Activated T-cell treated with anti-CD3 and anti-CD28 coated beads, Interleukin-2, amount 50 U/mL, for 4 hours (primary cell): Measurements from ENCODE around the gene FLAD1. TPM values are rescaled to one million over a fixed set of nuclear protein-coding genes. Genes with fewer than 3 reads are reported as not detected.

Experiments used
- ATAC-seq, 2 donors: fragments of 200-7000 bp; cut with Tn5 transposase; one replicate each; pipeline ENCODE4 v1.10.0; 2021
- DNase-seq: peaks from one replicate; pipeline ENCODE4 v3.0.0-alpha.2; 2020
- H3K27me3 Mint-ChIP-seq: one replicate; pipeline ENCODE4 v1.8.0; 2021; ENCODE audit warnings: low read depth, mixed read lengths
- H3K36me3 Mint-ChIP-seq: one replicate; pipeline ENCODE4 v1.8.0; 2022; ENCODE audit warnings: mixed read lengths; ENCODE audit not compliant: insufficient read depth
- H3K4me1 Mint-ChIP-seq: one replicate; pipeline ENCODE4 v1.8.0; 2021; ENCODE audit warnings: low read depth, mixed read lengths
- H3K4me3 Mint-ChIP-seq: one replicate; pipeline ENCODE4 v1.8.0; 2021; ENCODE audit warnings: mild to moderate bottlenecking, moderate library complexity, mixed read lengths
- H3K9me3 Mint-ChIP-seq: one replicate; pipeline ENCODE4 v1.8.0; 2021; ENCODE audit warnings: mixed read lengths
- total RNA-seq, 3 donors: library from RNA; stranded (reverse); gene quantifications; one replicate each; pipeline ENCODE4 v1.2.1, GENCODE V29; 2021

The FLAD1 gene
- total RNA-seq, 3 donors from 2014 or later, result 108 to 109 (median 108) TPM

DNA sequence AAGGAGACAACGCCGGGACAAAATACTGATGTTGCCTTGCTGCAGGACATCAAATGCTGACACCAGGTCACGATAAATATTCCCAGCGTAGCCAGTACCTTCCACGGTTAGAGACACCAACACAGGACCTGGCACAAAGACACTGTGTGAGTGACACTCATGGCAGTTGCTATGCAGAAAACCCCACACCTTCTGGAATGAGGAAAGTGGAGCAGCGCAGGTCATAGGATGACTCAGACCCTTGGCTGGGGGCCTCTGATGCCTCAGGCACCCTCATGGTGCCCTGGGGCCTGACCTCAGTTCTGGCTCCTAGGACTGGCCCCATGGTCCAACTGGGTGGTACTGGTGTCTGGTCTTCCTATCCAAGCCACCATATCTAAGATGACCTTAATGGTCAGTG is 43.4 kb downstream of the FLAD1 start:
- Mint-ChIP-seq H3K36me3 (no peaks in the 10 kb centered on the region), H3K4me3 (no peak overlapping the region), H3K4me1 (no peaks in the 10 kb centered on the region), H3K9me3 (no peaks in the 10 kb centered on the region), H3K27me3 (peaks cover 1% of the 10 kb centered on the region)
- ATAC-seq, result no peak
- DNase-seq, result no peak

DNA sequence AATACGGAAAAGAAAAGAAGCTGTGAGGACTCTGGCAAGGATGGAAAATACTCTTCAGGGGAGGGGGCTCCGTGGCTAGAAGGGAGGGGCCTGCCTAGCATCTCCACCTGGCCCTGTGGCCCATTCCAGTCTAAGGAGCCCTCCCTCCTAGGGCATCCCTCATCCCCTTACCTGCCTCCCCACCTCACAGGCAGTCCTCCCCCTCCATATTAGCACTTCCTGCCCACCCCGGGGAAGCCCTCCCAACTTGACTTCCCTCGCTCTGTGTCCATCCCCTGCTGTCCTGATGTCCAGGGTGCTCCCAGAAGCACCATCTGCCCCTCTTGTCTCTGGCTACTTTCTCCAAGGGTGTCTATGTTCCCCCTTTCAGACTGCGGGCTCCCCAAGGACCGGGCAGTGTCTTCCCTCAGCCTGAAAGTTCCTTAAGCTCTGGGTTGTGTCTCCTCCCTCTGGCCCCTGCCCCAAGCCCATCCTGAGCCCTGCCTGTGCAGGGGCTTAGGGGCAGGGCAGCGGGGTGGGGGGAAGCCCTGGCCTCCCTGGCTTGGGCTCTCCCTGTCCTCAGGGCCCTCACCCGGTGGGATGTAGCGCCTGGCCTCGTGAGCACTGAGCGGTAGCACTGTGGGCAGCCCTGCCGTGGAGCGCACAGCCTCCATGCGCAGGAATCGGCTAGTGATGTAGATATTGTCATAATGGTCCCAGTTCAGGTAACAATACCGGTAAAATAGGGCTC is 46.5 kb downstream of the FLAD1 start:
- Mint-ChIP-seq H3K27me3 (peaks cover 1% of the 10 kb centered on the region), H3K36me3 (no peaks in the 10 kb centered on the region), H3K4me3 (no peak overlapping the region), H3K4me1 (no peaks in the 10 kb centered on the region), H3K9me3 (no peaks in the 10 kb centered on the region)
- DNase-seq (no peak), ATAC-seq (no peak)

GRCh38 chr1:155030243-155030795 is 47.2 kb downstream of the FLAD1 start:
- H3K27me3 Mint-ChIP-seq, result peaks cover 1% of the 10 kb centered on the region
- no peaks in the 10 kb centered on the region for H3K4me1 Mint-ChIP-seq
- no peak for ATAC-seq
- DNase-seq, result no peak
- H3K9me3 Mint-ChIP-seq, result no peaks in the 10 kb centered on the region
- H3K36me3 Mint-ChIP-seq, result no peaks in the 10 kb centered on the region
- H3K4me3 Mint-ChIP-seq, result no peak overlapping the region

- no peaks in the 10 kb centered on the region for H3K36me3 Mint-ChIP-seq
- no peaks in the 10 kb centered on the region for H3K9me3 Mint-ChIP-seq
- peaks cover 1% of the 10 kb centered on the region for H3K27me3 Mint-ChIP-seq
- no peak overlapping the region for H3K4me3 Mint-ChIP-seq
- no peak for DNase-seq
- no peak for ATAC-seq
- no peaks in the 10 kb centered on the region for H3K4me1 Mint-ChIP-seq
Measured at GRCh38 chr1:155030899-155031298, 47.8 kb downstream of the FLAD1 start.

DNA sequence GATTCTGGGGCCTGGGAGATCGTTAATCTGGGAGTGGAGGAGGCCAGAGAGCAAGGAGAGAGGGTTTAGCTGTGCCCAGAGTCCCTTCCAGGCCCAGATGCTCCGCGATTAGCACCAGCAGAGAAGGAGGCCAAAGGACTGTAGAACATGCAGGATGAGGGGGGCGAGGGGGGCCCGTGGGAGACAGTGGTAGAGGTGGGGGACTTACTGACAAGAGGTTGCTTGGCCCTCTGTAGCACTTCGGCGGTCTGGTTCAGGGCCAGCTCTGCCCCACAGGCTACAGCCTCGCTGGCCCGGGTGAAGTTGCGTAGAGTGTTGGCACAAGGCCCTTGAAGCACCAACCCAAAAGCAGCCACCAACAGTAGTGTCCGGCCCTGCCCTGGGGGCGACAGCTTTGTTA is 49.7 kb downstream of the FLAD1 start:
- no peaks in the 10 kb centered on the region for H3K4me1 Mint-ChIP-seq
- H3K36me3 Mint-ChIP-seq, result no peaks in the 10 kb centered on the region
- ATAC-seq (no peak), DNase-seq (no peak)
- H3K27me3 Mint-ChIP-seq, result peaks cover 1% of the 10 kb centered on the region
- no peaks in the 10 kb centered on the region for H3K9me3 Mint-ChIP-seq
- H3K4me3 Mint-ChIP-seq, result no peak overlapping the region

DNA sequence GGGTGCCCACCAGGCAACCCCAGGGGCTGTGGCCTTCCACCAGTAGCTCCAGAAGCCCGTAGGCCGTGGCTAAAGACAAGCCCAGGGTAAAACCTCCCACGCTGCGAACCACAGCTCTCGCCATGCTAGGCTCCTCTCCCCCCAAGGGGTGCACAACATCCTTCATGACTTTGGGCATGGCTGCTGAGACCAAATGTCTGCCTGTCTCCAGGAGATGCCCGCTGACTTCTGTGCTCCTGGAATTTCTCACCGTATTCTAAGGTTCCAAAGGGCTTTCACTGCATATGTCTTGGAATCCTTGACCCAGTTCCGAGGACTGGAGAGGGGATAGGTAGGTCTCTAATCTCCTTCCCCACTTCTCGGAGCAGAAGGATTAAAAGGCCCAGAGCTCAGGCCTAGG is 50.4 kb downstream of the FLAD1 start, which contains the start of the genes DCST1 and DCST2:
Gene DCST1 (plus strand): TSS at position 301 of the 400 bp plus-strand sequence. CDS start 213 bp downstream, outside the sequence.
Gene DCST2 (minus strand): TSS at position 258 of the 400 bp plus-strand sequence. CDS start 80 bp downstream, at position 178.
- no peaks in the 10 kb centered on the region for H3K9me3 Mint-ChIP-seq
- no peak within 1 kb of the TSS for H3K4me3 Mint-ChIP-seq
- no peak for ATAC-seq
- DNase-seq, result no peak
- no peaks in the 10 kb centered on the region for H3K36me3 Mint-ChIP-seq
- H3K4me1 Mint-ChIP-seq, result no peaks in the 10 kb centered on the region
- peaks cover 2% of the 10 kb centered on the region for H3K27me3 Mint-ChIP-seq

DNA sequence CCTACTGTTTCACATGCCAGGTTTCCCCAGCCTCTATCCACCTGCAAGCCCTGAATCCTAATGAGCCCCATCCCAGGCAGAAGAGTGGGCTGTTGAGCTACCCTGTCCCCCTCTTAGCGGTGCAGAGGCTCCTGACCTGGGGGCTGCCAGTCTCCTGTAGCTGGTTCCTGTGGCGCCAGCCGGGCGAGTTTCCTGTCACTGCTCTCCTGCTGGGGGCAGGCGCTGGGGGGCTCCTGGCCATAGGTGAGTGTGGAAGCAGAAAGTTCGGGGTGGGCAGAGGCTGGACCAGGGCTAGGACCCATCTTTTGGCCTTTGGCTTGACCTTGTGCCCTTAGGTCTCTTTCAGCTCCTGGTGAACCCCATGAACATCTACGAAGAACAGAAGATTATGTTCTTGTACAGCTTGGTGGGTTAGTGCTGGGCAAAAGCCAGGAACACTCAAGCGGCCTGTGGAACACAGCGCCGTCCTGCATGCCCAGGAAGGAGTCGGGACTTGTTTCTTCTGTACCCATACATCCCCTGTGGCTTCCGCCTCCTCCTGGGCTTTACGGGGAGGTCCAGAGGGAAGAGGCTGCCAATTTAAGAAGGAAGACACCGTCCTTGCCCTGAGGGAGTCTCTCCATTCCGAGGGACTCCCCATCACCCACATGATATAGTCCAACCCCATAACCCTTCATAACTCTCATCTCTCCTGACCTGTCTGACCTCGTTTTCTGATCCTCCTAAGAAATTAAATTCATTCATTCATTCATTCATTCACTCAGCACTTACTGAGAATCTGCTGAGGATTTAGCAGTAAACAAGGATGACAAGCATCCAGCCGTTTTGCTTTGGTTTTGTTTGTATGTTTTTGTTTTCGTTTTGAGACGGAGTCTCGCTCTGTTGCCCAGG is 51.4 kb downstream of the FLAD1 start:
- no peak overlapping the region for H3K4me3 Mint-ChIP-seq
- no peaks in the 10 kb centered on the region for H3K9me3 Mint-ChIP-seq
- H3K27me3 Mint-ChIP-seq, result peaks cover 4% of the 10 kb centered on the region
- H3K4me1 Mint-ChIP-seq, result no peaks in the 10 kb centered on the region
- DNase-seq (no peak), ATAC-seq (no peak)
- H3K36me3 Mint-ChIP-seq, result no peaks in the 10 kb centered on the region

DNA sequence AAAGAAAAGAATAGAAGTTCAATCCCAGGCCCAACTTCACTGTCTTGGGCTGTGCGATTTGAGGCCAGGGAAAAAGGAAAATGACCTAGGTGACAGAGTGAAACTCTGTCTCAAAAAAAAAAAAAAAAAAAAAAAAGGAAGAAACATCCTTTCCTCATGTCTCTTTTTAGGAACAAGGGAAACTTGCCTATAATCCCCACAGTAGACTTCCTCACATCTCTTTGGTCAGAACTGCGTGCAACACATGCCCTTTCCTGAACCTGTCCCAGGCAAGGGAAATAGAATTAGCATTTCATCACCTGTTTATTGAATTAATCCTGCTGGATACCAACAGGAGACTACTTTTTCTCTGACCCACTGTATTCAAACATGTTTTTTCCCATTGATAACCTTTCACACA is 52.8 kb downstream of the FLAD1 start:
- no peak for ATAC-seq

GRCh38 chr1:155037043-155037442 is 53.9 kb downstream of the FLAD1 start:
- ATAC-seq (no peak), DNase-seq (no peak)
- Mint-ChIP-seq H3K9me3 (no peaks in the 10 kb centered on the region), H3K4me1 (no peaks in the 10 kb centered on the region), H3K27me3 (peaks cover 3% of the 10 kb centered on the region), H3K4me3 (no peak overlapping the region), H3K36me3 (no peaks in the 10 kb centered on the region)

More for the DNA sequence above, 52.8 kb downstream of the FLAD1 start:
- no peaks in the 10 kb centered on the region for H3K36me3 Mint-ChIP-seq
- no peaks in the 10 kb centered on the region for H3K4me1 Mint-ChIP-seq
- peaks cover 3% of the 10 kb centered on the region for H3K27me3 Mint-ChIP-seq
- DNase-seq, result no peak
- H3K9me3 Mint-ChIP-seq, result no peaks in the 10 kb centered on the region
- H3K4me3 Mint-ChIP-seq, result no peak overlapping the region

- Mint-ChIP-seq H3K9me3 (no peaks in the 10 kb centered on the region), H3K36me3 (no peaks in the 10 kb centered on the region), H3K4me1 (no peaks in the 10 kb centered on the region), H3K27me3 (peaks cover 3% of the 10 kb centered on the region), H3K4me3 (no peak overlapping the region)
- no peak for DNase-seq
- no peak for ATAC-seq
Measured at GRCh38 chr1:155037851-155038441, 54.8 kb downstream of the FLAD1 start.

DNA sequence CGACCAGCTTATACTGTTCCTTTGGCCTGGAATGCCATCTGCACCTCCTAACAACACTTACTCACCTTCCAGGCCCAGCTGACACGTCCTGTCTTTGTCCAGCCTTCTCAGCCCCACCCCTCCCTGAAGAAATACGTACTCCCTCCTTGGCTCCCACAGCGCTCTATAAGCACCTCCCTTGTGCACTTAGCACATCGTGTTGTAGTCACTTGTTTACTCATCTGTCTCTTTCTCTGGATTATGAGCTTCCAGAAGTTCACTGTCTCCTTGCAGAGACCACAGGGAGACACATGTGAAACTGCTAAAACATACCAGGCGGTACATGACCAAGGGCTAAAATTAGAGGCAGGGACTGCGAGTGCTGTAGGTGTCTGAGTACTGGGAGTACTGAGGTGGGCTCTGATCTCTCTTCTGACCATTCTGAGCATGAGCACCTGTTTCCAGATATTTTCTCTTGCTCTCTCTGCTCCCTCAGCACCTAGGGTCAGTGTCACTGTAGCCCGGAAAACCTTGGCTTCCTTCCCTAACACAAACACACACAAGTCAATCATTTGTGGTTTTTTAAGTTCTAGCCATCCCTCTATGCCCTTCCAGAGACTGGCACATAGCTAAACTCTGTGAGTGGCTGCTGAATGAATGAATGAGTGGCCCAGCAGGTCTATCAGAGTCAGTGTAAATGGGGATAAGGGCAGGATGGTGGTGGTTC is 55.6 kb downstream of the FLAD1 start:
- no peak for DNase-seq
- Mint-ChIP-seq H3K9me3 (no peaks in the 10 kb centered on the region), H3K27me3 (peaks cover 4% of the 10 kb centered on the region), H3K4me1 (no peaks in the 10 kb centered on the region), H3K4me3 (no peak overlapping the region), H3K36me3 (no peaks in the 10 kb centered on the region)
- no peak for ATAC-seq

DNA sequence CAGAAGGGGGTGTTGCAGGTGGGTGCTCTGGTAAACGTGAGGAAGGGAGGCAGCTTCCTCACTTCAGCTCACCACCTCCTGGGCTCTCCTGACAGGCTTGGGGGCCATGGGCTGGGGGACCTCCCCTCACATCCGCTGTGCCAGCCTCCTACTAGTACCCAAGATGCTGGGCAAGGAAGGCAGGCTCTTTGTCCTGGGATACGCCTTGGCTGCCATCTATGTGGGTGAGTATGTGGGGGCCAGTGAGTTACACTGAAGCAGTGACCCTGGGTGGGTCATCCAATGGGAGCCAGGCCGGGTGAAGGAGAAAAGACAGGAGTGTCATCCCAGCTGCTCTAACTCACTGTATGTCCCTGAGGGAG is 56.1 kb downstream of the FLAD1 start:
- H3K9me3 Mint-ChIP-seq, result no peaks in the 10 kb centered on the region

DNA sequence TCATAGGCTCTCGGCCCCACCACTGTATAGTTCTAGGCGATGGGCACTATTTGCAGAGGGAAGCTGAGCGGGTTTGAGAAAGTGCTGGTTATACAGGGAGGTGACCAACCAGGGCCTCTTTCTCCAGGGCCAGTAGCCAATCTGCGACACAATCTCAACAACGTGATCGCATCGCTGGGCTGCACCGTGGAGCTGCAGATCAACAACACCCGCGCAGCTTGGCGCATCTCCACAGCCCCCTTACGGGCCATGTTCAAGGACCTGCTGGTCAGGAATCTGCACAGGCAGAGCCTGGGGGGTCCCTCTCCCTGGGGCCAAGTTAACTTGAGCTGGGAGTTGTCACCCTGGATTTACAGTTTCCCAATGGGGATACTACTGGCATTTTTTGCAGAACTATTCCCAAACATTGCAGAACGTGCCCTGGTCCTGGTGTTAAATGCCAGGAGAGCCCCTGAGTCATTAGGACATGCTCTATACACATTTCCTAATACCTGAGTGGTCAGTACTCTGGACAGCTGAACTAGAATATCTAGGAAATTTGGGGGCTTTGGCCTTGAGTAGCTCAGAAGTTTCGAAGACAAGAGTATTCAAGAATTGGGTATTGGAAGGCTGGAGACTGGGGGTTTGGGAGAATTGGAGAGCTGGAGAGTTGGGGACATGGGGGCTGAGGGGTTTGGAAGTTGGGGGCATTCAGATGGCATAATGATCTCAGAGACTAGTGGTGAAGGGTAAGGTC is 57.4 kb downstream of the FLAD1 start:
- Mint-ChIP-seq H3K36me3 (no peaks in the 10 kb centered on the region), H3K4me3 (no peak overlapping the region), H3K4me1 (peaks cover 6% of the 10 kb centered on the region), H3K9me3 (no peaks in the 10 kb centered on the region), H3K27me3 (peaks cover 6% of the 10 kb centered on the region)
- DNase-seq (no peak), ATAC-seq (no peak)

More for the DNA sequence above, 56.1 kb downstream of the FLAD1 start:
- Mint-ChIP-seq H3K36me3 (no peaks in the 10 kb centered on the region), H3K27me3 (peaks cover 6% of the 10 kb centered on the region), H3K4me1 (no peaks in the 10 kb centered on the region), H3K4me3 (no peak overlapping the region)
- no peak for DNase-seq
- ATAC-seq, result no peak
